SK-N-SH (cell line): ENCODE results near the gene DMAC1. TPM values are rescaled to one million over a fixed set of nuclear protein-coding genes. Genes with fewer than 3 reads are reported as not detected.

Source experiments
- CTCF ChIA-PET: fragments of 300-600, 350-600 bp; formaldehyde crosslinking; extraction: SDS; loops from one replicate; lab custom pipeline; 2021; lab: Yijun Ruan, JAX
- POLR2A ChIA-PET: fragments of 350-600 bp; sonication (Branson Sonifier 250); formaldehyde crosslinking; extraction: SDS; loops from one replicate; lab custom pipeline; 2020; ENCODE audit warnings: antibody characterized with exemption, inconsistent platforms; lab: Yijun Ruan, JAX
- DNase-seq: peaks from one replicate; pipeline ENCODE4 v3.0.0; 2012
- H2AFZ ChIP-seq: fragments of 200-600 bp; sonication (generic); 2 replicates; pipeline ENCODE4 v1.8.1; 2016; ENCODE audit warnings: antibody characterized with exemption, mild to moderate bottlenecking, low read depth
- H3F3A ChIP-seq: fragments of 200-600 bp; sonication (generic); replicated peaks from 2 replicates; pipeline ENCODE3; 2016; ENCODE audit warnings: antibody characterized with exemption, mild to moderate bottlenecking; ENCODE audit not compliant: insufficient read depth
- H3K27ac ChIP-seq, 2 experiments: fragments of 200-500 bp in 1 of 2; fragments of 200-600 bp in 1 of 2; sonication (Bioruptor generic) in 1 of 2; sonication (generic), shearing (Covaris generic) in 1 of 2; 2 replicates each; pipeline versions ENCODE4 v1.5.1 to v1.6.1; 2014 to 2016; ENCODE audit warnings: low read depth in 2 of 2, inconsistent platforms in 1 of 2, low read length in 1 of 2, mild to moderate bottlenecking in 1 of 2, mixed read lengths in 1 of 2
- H3K27me3 ChIP-seq: fragments of 200-600 bp; sonication (generic), shearing (Covaris generic); 2 replicates; pipeline ENCODE4 v1.6.1; 2016; ENCODE audit warnings: mixed run types; ENCODE audit not compliant: insufficient read depth
- H3K36me3 ChIP-seq, 2 experiments: fragments of 200-500 bp in 1 of 2; fragments of 200-600 bp in 1 of 2; sonication (Bioruptor generic) in 1 of 2; sonication (generic) in 1 of 2; replicated peaks in 1 of 2; 2 replicates each; pipeline versions ENCODE3 to v1.5.1; 2014 to 2016; ENCODE audit warnings: low read length in 1 of 2, mild to moderate bottlenecking in 1 of 2; ENCODE audit not compliant: insufficient read depth in 2 of 2, control insufficient read depth in 1 of 2
- H3K4me1 ChIP-seq, 2 experiments: fragments of 200-500 bp in 1 of 2; fragments of 200-600 bp in 1 of 2; sonication (Bioruptor generic) in 1 of 2; sonication (generic), shearing (Covaris generic) in 1 of 2; 2 replicates each; pipeline versions ENCODE4 v1.5.1 to v1.6.1; 2014 to 2016; ENCODE audit warnings: low read depth in 1 of 2, low read length in 1 of 2, mixed run types in 1 of 2; ENCODE audit not compliant: insufficient read depth in 2 of 2, control insufficient read depth in 1 of 2
- H3K4me2 ChIP-seq: fragments of 200-600 bp; sonication (generic), shearing (Covaris generic); 2 replicates; pipeline ENCODE4 v1.6.1; 2017; ENCODE audit warnings: mixed run types
- H3K4me3 ChIP-seq, 2 experiments: fragments of 200-500 bp in 1 of 2; fragments of 200-600 bp in 1 of 2; sonication (Bioruptor generic) in 1 of 2; sonication (generic), shearing (Covaris generic) in 1 of 2; 2 replicates each; pipeline versions ENCODE4 v1.5.1 to v1.8.1; 2014 to 2016; ENCODE audit warnings: low read depth in 2 of 2, inconsistent platforms in 1 of 2, low read length in 1 of 2, mild to moderate bottlenecking in 1 of 2, mixed read lengths in 1 of 2, moderate library complexity in 1 of 2
- H3K79me2 ChIP-seq: fragments of 200-600 bp; sonication (generic); 2 replicates; pipeline ENCODE4 v1.8.1; 2017; ENCODE audit warnings: mild to moderate bottlenecking; ENCODE audit not compliant: insufficient read depth
- H3K9ac ChIP-seq: fragments of 200-600 bp; sonication (generic); 2 replicates; pipeline ENCODE4 v1.6.1; 2017; ENCODE audit warnings: mixed run types
- H3K9me2 ChIP-seq: fragments of 200-600 bp; sonication (generic); 2 replicates; pipeline ENCODE4 v1.6.1; 2017; ENCODE audit warnings: mixed run types
- H3K9me3 ChIP-seq: fragments of 200-600 bp; sonication (generic); 2 replicates; pipeline ENCODE4 v1.6.1; 2017; ENCODE audit warnings: mixed run types, mild to moderate bottlenecking, moderate library complexity
- H4K20me1 ChIP-seq: fragments of 200-600 bp; sonication (generic); 2 replicates; pipeline ENCODE4 v1.6.1; 2017; ENCODE audit warnings: mild to moderate bottlenecking, mixed run types; ENCODE audit not compliant: insufficient read depth
- EZH2phosphoT487 ChIP-seq: fragments of 200-600 bp; sonication (generic); IDR thresholded peaks from 2 replicates; pipeline ENCODE4 v1.6.1; 2017; ENCODE audit warnings: low read depth, mixed run types, mild to moderate bottlenecking, antibody characterized with exemption, moderate library complexity, borderline replicate concordance
- FOXM1 ChIP-seq: IDR thresholded peaks from 2 replicates; pipeline ENCODE4 v1.4.0; 2012; ENCODE audit warnings: low read depth, mild to moderate bottlenecking
- IRF3 ChIP-seq: fragments of 150-350 bp; IDR thresholded peaks from 2 replicates; pipeline ENCODE4 v1.6.1; 2016; ENCODE audit warnings: mild to moderate bottlenecking, low read depth, low read length
- MXI1 ChIP-seq: IDR thresholded peaks from 2 replicates; pipeline ENCODE4 v1.6.1; 2012; ENCODE audit warnings: mild to moderate bottlenecking, low read depth, low read length, improper control_type of control experiment
- NRF1 ChIP-seq: IDR thresholded peaks from 2 replicates; pipeline ENCODE4 v1.6.1; 2012; ENCODE audit warnings: low read depth, mild to moderate bottlenecking, low read length
- POLR2AphosphoS5 ChIP-seq: IDR thresholded peaks from 2 replicates; pipeline ENCODE4 v1.6.1; 2012; ENCODE audit warnings: low read depth, low read length
- RCOR1 ChIP-seq: fragments of 150-350 bp; IDR thresholded peaks from 2 replicates; pipeline ENCODE4 v1.6.1; 2017; ENCODE audit warnings: antibody characterized with exemption, low read length
- RXRA ChIP-seq: IDR thresholded peaks from 2 replicates; pipeline ENCODE4 v1.4.0; 2012; ENCODE audit warnings: low read depth, mild to moderate bottlenecking, borderline replicate concordance
- SIN3A ChIP-seq: IDR thresholded peaks from 2 replicates; pipeline ENCODE4 v1.6.1; 2012; ENCODE audit warnings: low read depth, mild to moderate bottlenecking, low read length, moderate library complexity, borderline replicate concordance
- TAF1 ChIP-seq: IDR thresholded peaks from 2 replicates; pipeline ENCODE4 v1.6.1; 2012; ENCODE audit warnings: low read depth, mild to moderate bottlenecking, low read length, moderate library complexity, borderline replicate concordance
- TEAD4 ChIP-seq: IDR thresholded peaks from 2 replicates; pipeline ENCODE4 v1.4.0; 2012; ENCODE audit warnings: mild to moderate bottlenecking, borderline replicate concordance; ENCODE audit not compliant: insufficient read depth
- YY1 ChIP-seq: IDR thresholded peaks from 2 replicates; pipeline ENCODE4 v1.4.0; 2012; ENCODE audit warnings: low read depth, mild to moderate bottlenecking
- ZBTB33 ChIP-seq: IDR thresholded peaks from 2 replicates; pipeline ENCODE4 v1.4.0; 2012; ENCODE audit warnings: low read depth, borderline replicate concordance
- WGBS: methylation state at CpG from one replicate; pipeline ENCODE4 v1.1.6; 2017; ENCODE audit warnings: low lambda C conversion rate; 5-methylcytosine and 5-hydroxymethylcytosine counted together
- polyA plus RNA-seq, 3 experiments: library from polyadenylated mRNA; depleted of rRNA; stranded (reverse); fragments of >200 nt; gene quantifications; 2 replicates each; pipeline ENCODE4 v1.2.3, GENCODE V29; 2012

The DMAC1 gene
- polyA plus RNA-seq, 1 of the 3 experiments (the other 2 are of a cell fraction) = 21.7 TPM

GRCh38 chr9:7756088-7756487, 43.5 kb downstream of the DMAC1 start:
- no peaks in the 10 kb centered on the region for H3K27me3 ChIP-seq
- H2AFZ ChIP-seq = no peak overlapping the region
- no peaks in the 10 kb centered on the region for H4K20me1 ChIP-seq
- H3K4me2 ChIP-seq = no peak overlapping the region
- no peaks in the 10 kb centered on the region for H3K36me3 ChIP-seq
- CTCF ChIA-PET = interaction anchor here (1.3 kb wide), 1 partner anchor 34 kb away, joined by 3 read pairs; no protein-coding TSS in a partner anchor
- no peak overlapping the region for H3K9ac ChIP-seq
- H3K27ac ChIP-seq = no peak overlapping the region
- H3K9me3 ChIP-seq = no peaks in the 10 kb centered on the region
- H3F3A ChIP-seq = no peaks in the 10 kb centered on the region
- TF ChIP-seq EZH2phosphoT487 (no peak), IRF3 (no peak), YY1 (no peak), MXI1 (no peak), TEAD4 (no peak), NRF1 (no peak), FOXM1 (no peak)
- POLR2A ChIA-PET = no interaction called here
- no peak overlapping the region for H3K4me3 ChIP-seq
- H3K79me2 ChIP-seq = no peaks in the 10 kb centered on the region
- no peaks in the 10 kb centered on the region for H3K4me1 ChIP-seq
- DNase-seq = no peak
- H3K9me2 ChIP-seq = no peaks in the 10 kb centered on the region

GRCh38 chr9:7752481-7752880, 47.1 kb downstream of the DMAC1 start:
- Histone ChIP-seq H3K4me3 (no peak overlapping the region), H3K27ac (no peak overlapping the region), H4K20me1 (no peaks in the 10 kb centered on the region), H3K36me3 (no peaks in the 10 kb centered on the region), H3K9ac (no peak overlapping the region), H3F3A (no peaks in the 10 kb centered on the region), H2AFZ (no peak overlapping the region), H3K9me3 (no peaks in the 10 kb centered on the region), H3K9me2 (no peaks in the 10 kb centered on the region), H3K4me2 (no peak overlapping the region), H3K79me2 (no peaks in the 10 kb centered on the region), H3K27me3 (no peaks in the 10 kb centered on the region), H3K4me1 (no peaks in the 10 kb centered on the region)
- CTCF ChIA-PET = interaction anchor here (1.0 kb wide), 1 partner anchor 26 kb away, joined by 3 read pairs; no protein-coding TSS in a partner anchor
- 23% methylated on average over 2 of the region's 2 CpGs for WGBS
- no peak for DNase-seq
- POLR2A ChIA-PET = no interaction called here
- TF ChIP-seq RCOR1 = no peak
- no peak for TF ChIP-seq YY1
- no peak for TF ChIP-seq RXRA
- TF ChIP-seq MXI1 = no peak
- no peak for TF ChIP-seq TAF1
- TF ChIP-seq POLR2AphosphoS5 = no peak
- TF ChIP-seq SIN3A = no peak
- TF ChIP-seq FOXM1 = no peak
- no peak for TF ChIP-seq ZBTB33
- TF ChIP-seq, all 33 proteins: peak for 0
